GM19351 (cell line): ENCODE measurements around the gene MEF2C.
"Not testable (repeated sequence)": the region's sequence is repeated elsewhere in the genome, so short reads cannot be mapped to it uniquely, and the experiment has no call there.

Experiments
- ATAC-seq: cut with Tn5 transposase; IDR thresholded peaks from one replicate; pipeline ENCODE4 v1.9.1; 2021; ENCODE audit warnings: mild to moderate bottlenecking, moderate library complexity; ENCODE audit not compliant: unreplicated experiment

Gene MEF2C

GRCh38 chr5:88808153-88808552 lies 74.8 kb downstream of the MEF2C start:
- ATAC-seq: peak; percentile 83

GRCh38 chr5:88807327-88807726 lies 75.7 kb downstream of the MEF2C start:
- no peak for ATAC-seq

- no peak for ATAC-seq
Observed at GRCh38 chr5:88806338-88806737, 76.6 kb downstream of the MEF2C start.

GRCh38 chr5:88805151-88805784 lies 77.7 kb downstream of the MEF2C start:
- ATAC-seq: peak; percentile 43

GRCh38 chr5:88804444-88804843 lies 78.5 kb downstream of the MEF2C start:
- ATAC-seq: no peak

GRCh38 chr5:88803309-88803708 lies 79.7 kb downstream of the MEF2C start:
- ATAC-seq: no peak

- no peak for ATAC-seq
Observed at GRCh38 chr5:88799938-88800535, 82.9 kb downstream of the MEF2C start.

GRCh38 chr5:88798933-88799332 lies 84.1 kb downstream of the MEF2C start:
- not testable (repeated sequence) for ATAC-seq

GRCh38 chr5:88793797-88794196 lies 89.2 kb downstream of the MEF2C start:
- not testable (repeated sequence) for ATAC-seq

- ATAC-seq: peak; percentile 53
Observed at GRCh38 chr5:88792144-88792840, 90.7 kb downstream of the MEF2C start.

GRCh38 chr5:88787856-88788255 lies 95.1 kb downstream of the MEF2C start:
- ATAC-seq: no peak

- ATAC-seq: no peak
Observed at GRCh38 chr5:88786789-88787188, 96.2 kb downstream of the MEF2C start.

GRCh38 chr5:88785746-88786565 lies 97.0 kb downstream of the MEF2C start:
- no peak for ATAC-seq

GRCh38 chr5:88782571-88782970 lies 100.4 kb downstream of the MEF2C start:
- ATAC-seq: no peak

- no peak for ATAC-seq
Observed at GRCh38 chr5:88780736-88781135, 102.2 kb downstream of the MEF2C start.

GRCh38 chr5:88778736-88779135 lies 104.2 kb downstream of the MEF2C start:
- ATAC-seq: no peak

- ATAC-seq: no peak
Observed at GRCh38 chr5:88776692-88777091, 106.3 kb downstream of the MEF2C start.

- ATAC-seq: no peak
Observed at GRCh38 chr5:88772831-88773230, 110.2 kb downstream of the MEF2C start.

- ATAC-seq: no peak
Observed at GRCh38 chr5:88772047-88772446, 110.9 kb downstream of the MEF2C start.

- ATAC-seq: no peak
Observed at GRCh38 chr5:88770276-88771257, 112.4 kb downstream of the MEF2C start.
